Natural killer cell (primary cell): ENCODE measurements around the gene TUBGCP6. TPM values are rescaled to one million over a fixed set of nuclear protein-coding genes. Genes with fewer than 3 reads are reported as not detected.

ENCODE experiments used
- ATAC-seq, 3 donors: fragments of 150-1000 bp in 2 of 3; fragments of 200-7000 bp in 1 of 3; cut with Tn5 transposase; 1 replicate in 1 of 3; 2 replicates in 2 of 3; pipeline ENCODE4 v1.10.0; 2021; ENCODE audit warnings: mild to moderate bottlenecking in 2 of 3, moderate library complexity in 2 of 3
- DNase-seq, 2 donors: peaks; one replicate each; pipeline versions ENCODE4 v3.0.0 to v3.0.0-alpha.2; 2013 to 2021; ENCODE audit warnings: mixed read lengths in 1 of 2
- H3K27ac ChIP-seq: one replicate; pipeline ENCODE4 v1.5.1; 2013; ENCODE audit warnings: mild to moderate bottlenecking, low read length
- H3K27me3 ChIP-seq: one replicate; pipeline ENCODE4 v1.6.1; 2013; ENCODE audit warnings: low read length; ENCODE audit not compliant: control insufficient read depth, insufficient read depth
- H3K36me3 ChIP-seq: one replicate; pipeline ENCODE4 v1.6.1; 2013; ENCODE audit warnings: low read length; ENCODE audit not compliant: control insufficient read depth, insufficient read depth
- H3K4me1 ChIP-seq: one replicate; pipeline ENCODE4 v1.6.1; 2013; ENCODE audit warnings: low read length; ENCODE audit not compliant: control insufficient read depth, insufficient read depth
- H3K4me3 ChIP-seq: one replicate; pipeline ENCODE4 v1.5.1; 2013; ENCODE audit warnings: low read length
- H3K9me3 ChIP-seq: one replicate; pipeline ENCODE4 v1.6.1; 2013; ENCODE audit warnings: low read length; ENCODE audit not compliant: control insufficient read depth, insufficient read depth
- H3K27ac Mint-ChIP-seq, 2 donors: one replicate each; pipeline ENCODE4 v1.8.0; 2022; ENCODE audit warnings: mild to moderate bottlenecking in 2 of 2, mixed read lengths in 2 of 2, moderate library complexity in 1 of 2
- H3K27me3 Mint-ChIP-seq, 2 donors: one replicate each; pipeline ENCODE4 v1.8.0; 2022; ENCODE audit warnings: low read depth in 2 of 2, mixed read lengths in 2 of 2
- H3K36me3 Mint-ChIP-seq: one replicate; pipeline ENCODE4 v1.8.0; 2022; ENCODE audit warnings: mixed read lengths
- H3K4me1 Mint-ChIP-seq, 2 donors: one replicate each; pipeline ENCODE4 v1.8.0; 2022; ENCODE audit warnings: mixed read lengths in 2 of 2
- H3K4me3 Mint-ChIP-seq: one replicate; pipeline ENCODE4 v1.8.0; 2022; ENCODE audit warnings: mild to moderate bottlenecking, moderate library complexity, mixed read lengths
- H3K9me3 Mint-ChIP-seq, 2 donors: one replicate each; pipeline ENCODE4 v1.8.0; 2022; ENCODE audit warnings: mixed read lengths in 2 of 2
- CTCF ChIP-seq: fragments of 200-600 bp; IDR thresholded peaks from one replicate; pipeline ENCODE4 v1.8.0; 2022; ENCODE audit warnings: antibody characterized with exemption
- WGBS: methylation state at CpG from one replicate; pipeline ENCODE4 v1.1.7; 2013; ENCODE audit warnings: missing lambda C conversion rate; ENCODE audit not compliant: insufficient coverage; 5-methylcytosine and 5-hydroxymethylcytosine counted together
- intact Hi-C: fragments of 100-400 bp; cut with micrococcal nuclease; formaldehyde crosslinking; loops from one replicate; pipeline ENCODE4 v1.14.2; 2022
- total RNA-seq, 4 donors: library from RNA; stranded (reverse); fragments of 120-200 nt in 1 of 4; gene quantifications; one replicate each; pipeline versions ENCODE4 v1.2.3 to v1.2.4, GENCODE V29; 2013 to 2022

TUBGCP6 gene
- total RNA-seq, 3 donors from 2014 or later (not counting 1 experiment from before 2014, with no cell fraction given) = 105 to 126 (median 118) TPM

- peaks cover 13% of the 10 kb centered on the region for H3K4me1 ChIP-seq
- Mint-ChIP-seq H3K9me3 (no peaks in the 10 kb centered on the region), H3K36me3 (no peaks in the 10 kb centered on the region), H3K4me1 (peaks cover 0 to 7% of the 10 kb centered on the region in 2 donors), H3K27me3 (peaks cover 0 to 11% of the 10 kb centered on the region in 2 donors), H3K27ac (no peak overlapping the region), H3K4me3 (peak overlapping the region; percentile 6)
- H3K9me3 ChIP-seq = no peaks in the 10 kb centered on the region
- H3K36me3 ChIP-seq = no peaks in the 10 kb centered on the region
- DNase-seq (no peak), ATAC-seq (no peak)
- H3K27me3 ChIP-seq = peaks cover 13% of the 10 kb centered on the region
- TF ChIP-seq CTCF = no peak
- intact Hi-C loops = no loop called here
- no peak overlapping the region for H3K4me3 ChIP-seq
- H3K27ac ChIP-seq = no peak overlapping the region
- 93% methylated on average over 15 of the region's 15 CpGs for WGBS
Observed at GRCh38 chr22:50259302-50259701, 14.5 kb upstream of the TUBGCP6 start.

GRCh38 chr22:50258361-50259292 lies 13.8 kb upstream of the TUBGCP6 start:
- DNase-seq = no peak
- H3K27me3 ChIP-seq = peaks cover 13% of the 10 kb centered on the region
- no peak for ATAC-seq
- H3K27ac ChIP-seq = no peak overlapping the region
- H3K4me1 Mint-ChIP-seq = peaks cover 0 to 7% of the 10 kb centered on the region in 2 donors
- H3K9me3 Mint-ChIP-seq = no peaks in the 10 kb centered on the region
- WGBS = 94% methylated on average over 24 of the region's 24 CpGs
- H3K4me3 Mint-ChIP-seq = no peak overlapping the region
- no peak overlapping the region for H3K4me3 ChIP-seq
- no peaks in the 10 kb centered on the region for H3K36me3 ChIP-seq
- peaks cover 0 to 11% of the 10 kb centered on the region in 2 donors for H3K27me3 Mint-ChIP-seq
- no peaks in the 10 kb centered on the region for H3K36me3 Mint-ChIP-seq
- H3K4me1 ChIP-seq = peaks cover 13% of the 10 kb centered on the region
- no peaks in the 10 kb centered on the region for H3K9me3 ChIP-seq
- TF ChIP-seq CTCF = no peak
- H3K27ac Mint-ChIP-seq = no peak overlapping the region
- intact Hi-C loops = no loop called here

GRCh38 chr22:50257451-50258360 lies 12.9 kb upstream of the TUBGCP6 start:
- intact Hi-C loops = no loop called here

More at GRCh38 chr22:50257451-50258360, 12.9 kb upstream of the TUBGCP6 start:
- Mint-ChIP-seq H3K9me3 (no peaks in the 10 kb centered on the region), H3K4me3 (no peak overlapping the region), H3K4me1 (peaks cover 0 to 7% of the 10 kb centered on the region in 2 donors), H3K27me3 (peaks cover 0 to 11% of the 10 kb centered on the region in 2 donors), H3K27ac (no peak overlapping the region), H3K36me3 (no peaks in the 10 kb centered on the region)
- TF ChIP-seq CTCF = no peak
- H3K36me3 ChIP-seq = no peaks in the 10 kb centered on the region
- peaks cover 11% of the 10 kb centered on the region for H3K27me3 ChIP-seq
- no peaks in the 10 kb centered on the region for H3K9me3 ChIP-seq
- DNase-seq (no peak), ATAC-seq (no peak)
- WGBS = 87% methylated on average over 31 of the region's 31 CpGs
- no peak overlapping the region for H3K27ac ChIP-seq
- H3K4me3 ChIP-seq = no peak overlapping the region
- peaks cover 13% of the 10 kb centered on the region for H3K4me1 ChIP-seq
